GM19395 (cell line): ENCODE results near the gene SH3D19.
A peak's percentile ranks its signal among the peaks of the same experiment; 100 is the strongest.
"Not testable (repeated sequence)": the region's sequence is repeated elsewhere in the genome, so short reads cannot be mapped to it uniquely, and the experiment has no call there.

Experiments used
- ATAC-seq: cut with Tn5 transposase; IDR thresholded peaks from one replicate; pipeline ENCODE4 v1.9.1; 2021; ENCODE audit warnings: mild to moderate bottlenecking, moderate library complexity; ENCODE audit not compliant: unreplicated experiment

The SH3D19 gene

GRCh38 chr4:151107063-151107462 lies 218.3 kb downstream of the SH3D19 start:
- ATAC-seq, result no peak

- ATAC-seq, result no peak
Observed at GRCh38 chr4:151105454-151106032, 219.9 kb downstream of the SH3D19 start.

GRCh38 chr4:151104621-151105020 lies 220.8 kb downstream of the SH3D19 start:
- no peak for ATAC-seq

- no peak for ATAC-seq
Observed at GRCh38 chr4:151103758-151104157, 221.6 kb downstream of the SH3D19 start.

GRCh38 chr4:151100531-151100930 lies 224.9 kb downstream of the SH3D19 start:
- no peak for ATAC-seq

GRCh38 chr4:151099976-151100417 lies 225.4 kb downstream of the SH3D19 start:
- ATAC-seq, result peak; percentile 1

GRCh38 chr4:151099229-151099975 lies 226.0 kb downstream of the SH3D19 start, which contains the start of gene RPS3A:
RPS3A (plus strand) TSS chr4:151099628; CDS start chr4:151099653, 25 bp downstream.
- ATAC-seq, result peak; percentile 93

- no peak for ATAC-seq
Observed at GRCh38 chr4:151098979-151099228, 226.5 kb downstream of the SH3D19 start.

- no peak for ATAC-seq
Observed at GRCh38 chr4:151097759-151098158, 227.6 kb downstream of the SH3D19 start.

- no peak for ATAC-seq
Observed at GRCh38 chr4:151095142-151095541, 230.3 kb downstream of the SH3D19 start.

GRCh38 chr4:151094290-151094751 lies 231.1 kb downstream of the SH3D19 start:
- no peak for ATAC-seq

GRCh38 chr4:151093203-151093602 lies 232.2 kb downstream of the SH3D19 start:
- ATAC-seq, result no peak

GRCh38 chr4:151092488-151092887 lies 232.9 kb downstream of the SH3D19 start:
- no peak for ATAC-seq

- no peak for ATAC-seq
Observed at GRCh38 chr4:151091047-151091446, 234.4 kb downstream of the SH3D19 start.

- no peak for ATAC-seq
Observed at GRCh38 chr4:151087467-151087866, 237.9 kb downstream of the SH3D19 start.

GRCh38 chr4:151077978-151078377 lies 247.4 kb downstream of the SH3D19 start:
- not testable (repeated sequence) for ATAC-seq

GRCh38 chr4:151074416-151074916 lies 250.9 kb downstream of the SH3D19 start:
- no peak for ATAC-seq
